ENCODE results near the gene RNPEPL1. TPM values are rescaled to one million over a fixed set of nuclear protein-coding genes. Genes with fewer than 3 reads are reported as not detected.
"Not testable (repeated sequence)": the region's sequence is repeated elsewhere in the genome, so short reads cannot be mapped to it uniquely, and the experiment has no call there.

RNPEPL1 gene, protein sequence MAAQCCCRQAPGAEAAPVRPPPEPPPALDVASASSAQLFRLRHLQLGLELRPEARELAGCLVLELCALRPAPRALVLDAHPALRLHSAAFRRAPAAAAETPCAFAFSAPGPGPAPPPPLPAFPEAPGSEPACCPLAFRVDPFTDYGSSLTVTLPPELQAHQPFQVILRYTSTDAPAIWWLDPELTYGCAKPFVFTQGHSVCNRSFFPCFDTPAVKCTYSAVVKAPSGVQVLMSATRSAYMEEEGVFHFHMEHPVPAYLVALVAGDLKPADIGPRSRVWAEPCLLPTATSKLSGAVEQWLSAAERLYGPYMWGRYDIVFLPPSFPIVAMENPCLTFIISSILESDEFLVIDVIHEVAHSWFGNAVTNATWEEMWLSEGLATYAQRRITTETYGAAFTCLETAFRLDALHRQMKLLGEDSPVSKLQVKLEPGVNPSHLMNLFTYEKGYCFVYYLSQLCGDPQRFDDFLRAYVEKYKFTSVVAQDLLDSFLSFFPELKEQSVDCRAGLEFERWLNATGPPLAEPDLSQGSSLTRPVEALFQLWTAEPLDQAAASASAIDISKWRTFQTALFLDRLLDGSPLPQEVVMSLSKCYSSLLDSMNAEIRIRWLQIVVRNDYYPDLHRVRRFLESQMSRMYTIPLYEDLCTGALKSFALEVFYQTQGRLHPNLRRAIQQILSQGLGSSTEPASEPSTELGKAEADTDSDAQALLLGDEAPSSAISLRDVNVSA
- total RNA-seq: 100 to 1,000 TPM; 110 to 113 TPM

DNA sequence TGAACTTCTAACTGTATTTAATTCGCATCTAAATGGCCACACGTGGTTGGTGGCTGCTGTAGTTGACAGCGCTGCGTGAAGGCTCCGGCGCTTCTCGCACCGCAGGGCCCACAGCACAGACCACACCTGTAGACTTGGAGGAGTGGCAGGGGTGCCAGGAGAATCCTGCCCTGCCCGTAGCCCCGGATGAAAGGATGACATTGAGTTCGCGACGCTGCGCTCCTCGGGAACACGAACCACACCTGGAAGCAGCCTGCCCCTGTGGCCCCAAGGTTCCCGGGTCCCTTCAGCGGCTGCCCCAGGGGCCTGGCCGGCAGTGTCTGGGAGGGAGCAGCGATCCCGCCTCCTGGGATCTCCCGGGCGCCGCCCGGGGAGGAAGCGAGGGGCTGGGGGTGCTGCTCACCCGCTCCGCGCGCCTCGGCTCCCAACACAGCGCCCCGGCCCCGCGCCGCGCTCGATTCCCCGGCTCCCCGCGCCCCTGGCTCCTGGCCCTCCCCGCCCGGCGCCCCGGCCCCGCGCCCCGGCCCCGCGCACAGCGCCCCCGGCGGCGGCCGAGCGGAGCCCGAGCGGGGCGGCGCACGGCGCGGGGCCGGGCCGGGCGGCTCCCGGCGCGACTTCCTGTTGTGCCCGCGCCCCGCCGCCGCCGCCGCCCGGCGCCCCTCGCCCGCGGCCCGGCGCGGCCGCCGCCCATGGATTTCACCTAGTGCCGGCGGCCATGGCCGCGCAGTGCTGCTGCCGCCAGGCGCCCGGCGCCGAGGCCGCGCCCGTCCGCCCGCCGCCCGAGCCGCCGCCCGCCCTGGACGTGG, at the start of gene RNPEPL1:
RNPEPL1 (plus strand) TSS at position 613 of the 806 bp plus-strand sequence; CDS start at position 716, 103 bp downstream.
- peak within 1 kb of the TSS; percentile 92 for H3K27ac Mint-ChIP-seq
- ATAC-seq (peak; percentile 38), DNase-seq (peak; percentile 73)
- H3K4me3 Mint-ChIP-seq: peak within 1 kb of the TSS; percentile 87
- H3K27me3 Mint-ChIP-seq (ENCODE audit: low read depth): no peaks in the 10 kb centered on the region
- H3K36me3 Mint-ChIP-seq (ENCODE audit: low read depth): peaks cover 38% of the 10 kb centered on the region
- ChIA-PET POLR2A (interaction anchor here (0.6 to 4.2 kb wide), 8 partner anchors 9 to 57 kb away, joined by 3 to 53 read pairs (median 4); partner anchors contain the start of genes CAPN10 and GPR35), CTCF (interaction anchor here (0.7 to 7.8 kb wide), 11 partner anchors 7 to 55 kb away, joined by 3 to 119 read pairs (median 7); partner anchors contain the start of genes CAPN10 and DUSP28)
- H3K9me3 Mint-ChIP-seq (ENCODE audit: insufficient read depth): no peaks in the 10 kb centered on the region
- H3K4me1 Mint-ChIP-seq (ENCODE audit: low read depth): peaks cover 66% of the 10 kb centered on the region

DNA sequence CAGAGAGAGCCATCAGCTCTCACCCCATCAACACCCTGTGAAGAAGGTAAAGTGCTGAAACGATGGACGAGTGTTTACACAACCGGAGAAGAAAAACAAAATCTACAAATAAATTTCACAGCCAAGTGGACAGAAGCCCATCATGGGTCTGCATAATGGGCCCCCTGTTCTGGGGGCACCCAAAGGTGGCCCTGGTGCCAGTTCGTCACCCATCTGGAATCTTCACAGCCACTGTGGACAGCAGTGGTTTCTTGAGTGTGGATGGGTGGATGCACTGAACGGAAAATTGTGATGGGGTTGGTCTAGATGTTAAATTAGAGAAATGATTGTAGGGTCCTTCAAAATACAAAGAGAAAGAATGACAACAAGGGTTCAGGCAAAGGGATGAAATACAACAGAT, 49.3 kb upstream of the RNPEPL1 start:
- Mint-ChIP-seq H3K9me3 (ENCODE audit: insufficient read depth) (peaks cover under 1% of the 10 kb centered on the region), H3K4me3 (no peak overlapping the region), H3K36me3 (ENCODE audit: low read depth) (peaks cover 30% of the 10 kb centered on the region), H3K27me3 (ENCODE audit: low read depth) (peaks cover 4% of the 10 kb centered on the region), H3K27ac (no peak overlapping the region), H3K4me1 (ENCODE audit: low read depth) (peaks cover 7% of the 10 kb centered on the region)
- ChIA-PET CTCF (no interaction called here), POLR2A (no interaction called here)
- ATAC-seq (no peak), DNase-seq (no peak)

DNA sequence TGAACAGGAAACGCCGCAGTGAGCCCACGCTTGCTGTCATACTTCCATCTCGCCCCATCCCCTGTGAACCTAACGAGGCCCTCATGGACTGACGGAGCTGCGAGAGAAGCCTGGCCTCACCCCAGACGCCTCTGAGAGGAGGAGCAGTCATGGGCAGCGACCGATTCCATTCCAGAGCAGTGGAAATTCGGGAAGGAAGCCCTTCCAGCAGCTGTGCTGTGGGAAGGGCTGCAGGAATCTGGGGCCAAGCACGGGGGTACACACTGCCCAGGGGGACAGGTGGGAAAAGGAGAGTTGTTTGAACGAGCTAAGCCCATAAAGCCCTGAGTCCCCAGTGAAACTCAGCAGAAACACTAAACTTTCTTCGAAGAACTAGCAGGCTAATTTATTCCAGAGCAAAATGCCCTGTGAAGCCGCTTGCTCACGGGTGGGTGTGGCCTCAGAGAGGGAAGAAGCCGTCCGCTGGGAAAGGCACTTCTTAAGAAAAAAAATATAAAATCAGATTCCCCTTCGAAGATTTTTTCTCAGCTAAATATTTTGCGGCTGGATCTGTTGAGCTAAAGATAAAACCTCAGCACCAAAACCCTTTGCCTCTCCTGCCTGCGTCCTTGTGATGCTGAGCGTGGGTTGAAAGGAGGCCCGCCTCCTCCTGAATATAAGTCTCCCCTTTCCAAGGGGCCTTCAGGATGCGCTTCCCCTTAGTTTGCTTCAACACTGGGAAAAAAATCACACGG, 48.7 kb upstream of the RNPEPL1 start:
- CTCF ChIA-PET: interaction anchor here (0.9 kb wide), 1 partner anchor 66 kb away, joined by 3 read pairs; the partner anchor contains the start of gene CAPN10
- Mint-ChIP-seq H3K9me3 (ENCODE audit: insufficient read depth) (peaks cover 6% of the 10 kb centered on the region), H3K27ac (no peak overlapping the region), H3K27me3 (ENCODE audit: low read depth) (peaks cover 4% of the 10 kb centered on the region), H3K4me1 (ENCODE audit: low read depth) (peaks cover 2% of the 10 kb centered on the region), H3K36me3 (ENCODE audit: low read depth) (peaks cover 36% of the 10 kb centered on the region), H3K4me3 (no peak overlapping the region)
- ATAC-seq (no peak), DNase-seq (no peak)
- POLR2A ChIA-PET: no interaction called here

DNA sequence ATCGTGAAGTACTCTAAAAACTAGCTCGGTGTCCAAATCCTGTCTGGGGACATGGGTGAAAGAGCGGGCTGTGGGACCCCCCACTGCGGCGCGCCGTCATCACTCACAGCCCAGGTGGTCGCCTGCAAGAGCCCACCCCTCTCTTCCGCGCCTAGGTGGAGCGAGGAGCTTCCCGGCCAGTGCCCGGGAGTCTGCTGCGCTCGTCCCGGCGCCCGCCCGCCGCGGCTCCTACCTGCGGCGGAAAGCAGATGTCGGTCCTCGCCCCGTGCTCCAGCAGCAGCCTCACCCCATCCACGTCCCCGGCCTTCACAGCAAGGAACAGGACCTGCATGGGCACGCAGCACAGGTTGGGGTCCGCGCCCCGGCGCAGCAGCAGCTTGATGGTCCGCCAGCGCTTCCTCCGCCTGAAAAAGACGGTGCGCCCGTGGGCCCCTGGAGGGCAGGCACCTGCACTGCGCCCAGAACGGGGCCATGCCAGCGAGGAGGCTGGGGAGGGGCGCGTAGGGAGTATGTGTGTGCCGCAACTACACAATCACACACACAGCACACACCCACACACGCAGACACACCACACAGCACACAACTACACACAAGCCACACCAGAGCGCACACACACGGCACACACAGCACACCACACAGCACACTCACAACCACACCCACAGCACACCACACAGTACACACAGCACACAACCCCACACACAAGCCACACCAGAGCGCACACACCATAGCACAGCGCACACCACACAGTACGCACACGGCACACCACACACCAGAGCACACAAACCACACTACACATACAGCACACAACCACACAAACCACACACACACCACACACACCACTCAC, 47.9 kb upstream of the RNPEPL1 start:
- no peak for ATAC-seq
- ChIA-PET CTCF (interaction anchor here (0.9 kb wide), 1 partner anchor 65 kb away, joined by 3 read pairs; the partner anchor contains the start of gene CAPN10), POLR2A (no interaction called here)

DNA sequence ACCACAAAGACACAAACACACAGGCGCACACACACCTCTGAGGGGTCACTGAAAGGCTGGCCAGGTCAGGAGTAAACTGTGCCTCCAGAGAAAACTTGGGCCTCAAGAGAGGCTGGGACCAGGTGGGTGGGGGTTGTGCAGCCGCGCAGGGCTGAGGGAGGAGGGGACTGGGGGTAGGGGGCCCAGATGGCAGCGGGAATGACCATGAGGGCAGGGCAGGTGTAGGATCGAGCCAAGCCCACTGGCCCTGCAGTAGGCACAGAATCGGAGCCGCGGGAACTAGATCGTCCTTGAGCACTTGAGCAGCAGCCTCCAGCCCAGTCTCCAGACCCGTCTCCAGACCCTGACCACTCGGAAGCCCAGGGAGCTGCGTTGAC, 47.3 kb upstream of the RNPEPL1 start:
- Mint-ChIP-seq H3K27me3 (ENCODE audit: low read depth) (peaks cover 4% of the 10 kb centered on the region), H3K27ac (no peak overlapping the region), H3K4me1 (ENCODE audit: low read depth) (peaks cover 2% of the 10 kb centered on the region), H3K9me3 (ENCODE audit: insufficient read depth) (peaks cover 13% of the 10 kb centered on the region), H3K36me3 (ENCODE audit: low read depth) (peaks cover 50% of the 10 kb centered on the region), H3K4me3 (no peak overlapping the region)
- CTCF ChIA-PET: no interaction called here
- POLR2A ChIA-PET: no interaction called here
- no peak for DNase-seq
- ATAC-seq: no peak

More for the DNA sequence above, 47.9 kb upstream of the RNPEPL1 start:
- Mint-ChIP-seq H3K9me3 (ENCODE audit: insufficient read depth) (peaks cover 10% of the 10 kb centered on the region), H3K27ac (no peak overlapping the region), H3K27me3 (ENCODE audit: low read depth) (peaks cover 4% of the 10 kb centered on the region), H3K36me3 (ENCODE audit: low read depth) (peaks cover 44% of the 10 kb centered on the region), H3K4me3 (no peak overlapping the region), H3K4me1 (ENCODE audit: low read depth) (peaks cover 2% of the 10 kb centered on the region)
- DNase-seq: no peak

DNA sequence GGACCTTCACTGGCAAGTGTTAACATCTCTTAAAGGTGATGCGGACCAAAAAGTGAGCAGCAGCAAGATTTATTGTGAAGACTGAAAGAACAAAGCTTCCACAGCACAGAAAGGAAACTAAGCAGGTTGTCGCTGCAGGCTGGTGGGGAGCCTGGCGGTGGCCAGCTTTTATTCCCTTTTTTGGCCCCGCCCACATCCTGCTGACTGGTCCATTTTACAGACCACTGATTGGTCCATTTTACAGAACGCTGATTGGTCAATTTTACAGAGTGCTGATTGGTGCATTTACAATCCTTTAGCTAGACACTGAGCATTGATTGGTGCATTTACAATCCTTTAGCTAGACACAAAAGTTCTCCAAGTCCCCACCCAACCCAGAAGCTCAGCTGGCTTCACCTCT, 46.4 kb upstream of the RNPEPL1 start:
- H3K27me3 Mint-ChIP-seq (ENCODE audit: low read depth); H3K27ac Mint-ChIP-seq; H3K4me1 Mint-ChIP-seq (ENCODE audit: low read depth); DNase-seq; H3K4me3 Mint-ChIP-seq; ATAC-seq; POLR2A ChIA-PET: not testable (repeated sequence)
- peaks cover 13% of the 10 kb centered on the region for H3K9me3 Mint-ChIP-seq (ENCODE audit: insufficient read depth)
- H3K36me3 Mint-ChIP-seq (ENCODE audit: low read depth): peaks cover 57% of the 10 kb centered on the region
- CTCF ChIA-PET: interaction anchor here (1.0 kb wide), 1 partner anchor 8 kb away, joined by 4 read pairs; no protein-coding TSS in a partner anchor

DNA sequence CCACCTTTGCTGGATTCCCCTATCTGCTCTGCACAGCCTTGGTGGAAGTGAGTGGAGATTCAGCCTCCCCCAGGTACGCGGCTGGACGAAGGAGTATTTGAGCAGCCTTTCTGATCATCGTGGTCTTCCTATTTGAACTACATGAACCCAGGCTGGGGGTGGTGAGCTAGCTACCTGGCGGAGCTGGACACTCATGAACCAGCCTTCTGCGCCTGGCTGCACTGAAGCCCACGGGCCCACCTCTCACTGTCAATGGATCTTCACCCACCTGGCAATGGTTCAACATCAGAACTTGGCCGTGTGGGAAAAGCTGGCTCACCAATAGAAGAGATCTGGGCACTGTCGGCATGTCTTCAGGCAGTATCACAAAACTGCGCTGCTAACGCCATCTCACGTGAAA, 45.9 kb upstream of the RNPEPL1 start:
- POLR2A ChIA-PET: no interaction called here
- DNase-seq (no peak), ATAC-seq (no peak)
- peaks cover 13% of the 10 kb centered on the region for H3K9me3 Mint-ChIP-seq (ENCODE audit: insufficient read depth)
- peaks cover 62% of the 10 kb centered on the region for H3K36me3 Mint-ChIP-seq (ENCODE audit: low read depth)
- CTCF ChIA-PET: interaction anchor here (1.0 kb wide), 1 partner anchor 8 kb away, joined by 4 read pairs; no protein-coding TSS in a partner anchor
- H3K4me1 Mint-ChIP-seq (ENCODE audit: low read depth): peaks cover 2% of the 10 kb centered on the region
- peaks cover 4% of the 10 kb centered on the region for H3K27me3 Mint-ChIP-seq (ENCODE audit: low read depth)
- no peak overlapping the region for H3K4me3 Mint-ChIP-seq
- no peak overlapping the region for H3K27ac Mint-ChIP-seq

DNA sequence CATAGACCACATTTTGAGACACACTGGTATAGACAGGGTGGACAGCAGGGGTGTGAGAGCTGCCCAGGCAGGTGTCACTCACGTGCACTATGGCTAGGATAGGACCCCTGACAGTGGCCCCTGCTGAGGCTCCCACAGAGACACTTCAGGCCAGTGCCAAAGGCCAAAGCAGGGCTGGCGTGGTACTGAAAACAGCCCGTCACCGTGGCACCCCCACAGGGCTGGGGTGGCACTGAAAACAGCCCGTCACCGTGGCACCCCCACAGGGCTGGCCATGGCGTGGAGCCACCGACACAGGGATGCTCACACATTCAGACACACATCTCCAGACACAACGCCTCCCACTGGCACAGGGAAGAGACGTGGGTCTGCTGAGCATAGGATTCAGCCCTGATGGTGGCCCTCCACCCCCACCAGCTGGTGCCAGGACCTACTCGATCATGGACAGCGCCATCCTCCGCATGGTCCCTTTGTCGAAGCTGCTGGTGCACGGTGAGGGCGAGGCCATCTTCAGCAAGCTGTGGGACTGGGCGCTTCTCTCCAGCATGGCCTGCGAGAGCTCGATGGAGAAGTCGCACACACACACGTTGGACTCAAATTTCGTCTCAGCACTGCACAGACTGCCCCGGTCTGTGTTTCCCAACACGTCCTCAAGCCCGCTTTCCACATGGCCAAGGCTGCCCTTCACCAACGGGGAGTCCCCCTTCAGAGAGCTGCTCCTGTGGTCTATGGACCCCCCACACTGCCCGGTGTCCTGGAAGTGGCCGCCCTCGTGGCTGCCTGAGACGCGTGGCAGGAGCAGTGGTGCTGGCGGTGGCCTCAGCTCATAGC, 44.6 kb upstream of the RNPEPL1 start:
- Mint-ChIP-seq H3K4me3 (no peak overlapping the region), H3K27me3 (ENCODE audit: low read depth) (peaks cover 4% of the 10 kb centered on the region), H3K27ac (no peak overlapping the region), H3K9me3 (ENCODE audit: insufficient read depth) (peaks cover 13% of the 10 kb centered on the region), H3K4me1 (ENCODE audit: low read depth) (peaks cover 2% of the 10 kb centered on the region), H3K36me3 (ENCODE audit: low read depth) (peaks cover 70% of the 10 kb centered on the region)
- ATAC-seq (no peak), DNase-seq (peak; percentile 9)
- CTCF ChIA-PET: no interaction called here
- POLR2A ChIA-PET: interaction anchor here (0.6 kb wide), 1 partner anchor 15 kb away, joined by 3 read pairs; no protein-coding TSS in a partner anchor

DNA sequence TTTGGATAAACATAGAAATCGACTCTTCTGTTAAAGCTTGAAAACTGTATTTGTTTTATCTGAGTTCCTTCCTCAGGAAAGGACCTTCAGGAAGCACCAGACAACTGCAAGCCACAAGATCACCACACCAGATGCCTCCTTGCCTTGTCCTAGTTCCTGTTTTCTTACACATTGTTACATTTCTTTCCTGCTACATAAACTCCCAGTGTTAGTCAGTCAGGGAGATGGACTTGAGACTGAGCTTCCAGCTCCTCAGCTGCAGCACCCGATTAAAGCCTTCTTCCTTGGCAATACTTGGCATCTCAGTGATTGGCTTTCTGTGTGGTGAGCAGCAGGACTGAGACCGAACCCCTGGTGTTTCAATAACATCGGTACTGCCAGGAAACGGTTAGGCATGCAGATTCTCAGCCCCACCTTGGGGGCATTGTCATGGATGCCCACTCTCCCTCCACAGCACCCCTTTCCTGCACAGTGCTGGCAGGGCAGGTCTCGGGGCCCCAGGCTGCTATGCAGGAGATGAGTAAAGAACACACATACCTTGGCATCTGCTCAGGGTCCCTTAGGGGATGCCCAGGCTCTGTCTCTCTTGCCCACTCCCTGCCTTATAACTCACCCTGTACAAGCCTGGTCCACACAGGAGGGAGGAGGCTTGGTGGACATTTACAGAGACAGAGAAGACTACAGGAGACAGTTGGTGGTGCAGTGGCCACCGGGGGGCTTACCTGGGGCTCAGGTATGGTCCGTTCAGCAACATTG, 43.1 kb upstream of the RNPEPL1 start:
- DNase-seq (peak; percentile 5), ATAC-seq (no peak)
- CTCF ChIA-PET: interaction anchor here (0.8 kb wide), 1 partner anchor 11 kb away, joined by 3 read pairs; no protein-coding TSS in a partner anchor

More for the DNA sequence above, 43.1 kb upstream of the RNPEPL1 start:
- Mint-ChIP-seq H3K27me3 (ENCODE audit: low read depth) (peaks cover 4% of the 10 kb centered on the region), H3K9me3 (ENCODE audit: insufficient read depth) (peaks cover 13% of the 10 kb centered on the region), H3K4me3 (no peak overlapping the region), H3K36me3 (ENCODE audit: low read depth) (peaks cover 82% of the 10 kb centered on the region), H3K4me1 (ENCODE audit: low read depth) (peaks cover 2% of the 10 kb centered on the region), H3K27ac (no peak overlapping the region)
- POLR2A ChIA-PET: no interaction called here

Measured in activated CD8-positive, alpha-beta T cell treated with anti-CD3 and anti-CD28 coated beads, Interleukin-2, amount 10 ng/mL, durations not matched to agents 7 days and 5 days (primary cell).